AG04449 (cell line): ENCODE results near the gene SAMD14.

ENCODE experiments used
- CTCF ChIA-PET: fragments of 350-600 bp; formaldehyde crosslinking; extraction: SDS; loops from one replicate; lab custom pipeline; 2021; ENCODE audit warnings: antibody characterized with exemption; lab: Yijun Ruan, JAX
- POLR2A ChIA-PET: fragments of 400-600, 350-600 bp; formaldehyde crosslinking; extraction: SDS; loops from one replicate; lab custom pipeline; 2020; ENCODE audit warnings: antibody characterized with exemption, inconsistent platforms; lab: Yijun Ruan, JAX
- DNase-seq: peaks from one replicate; pipeline ENCODE4 v3.0.0-alpha.2; 2010; ENCODE audit warnings: low read depth, low spot score
- H3K4me3 ChIP-seq: 2 replicates; pipeline ENCODE4 v1.5.1; 2011; ENCODE audit warnings: low read depth, mild to moderate bottlenecking, control low read depth, low read length
- TF ChIP-seq, protein P1 (sequence below): IDR thresholded peaks from one replicate; pipeline ENCODE4 v1.5.1; 2011; ENCODE audit warnings: mild to moderate bottlenecking, moderate library complexity, low read length, control low read depth, inconsistent platforms; ENCODE audit not compliant: insufficient read depth; ENCODE audit errors: missing control alignments

SAMD14 gene

DNA sequence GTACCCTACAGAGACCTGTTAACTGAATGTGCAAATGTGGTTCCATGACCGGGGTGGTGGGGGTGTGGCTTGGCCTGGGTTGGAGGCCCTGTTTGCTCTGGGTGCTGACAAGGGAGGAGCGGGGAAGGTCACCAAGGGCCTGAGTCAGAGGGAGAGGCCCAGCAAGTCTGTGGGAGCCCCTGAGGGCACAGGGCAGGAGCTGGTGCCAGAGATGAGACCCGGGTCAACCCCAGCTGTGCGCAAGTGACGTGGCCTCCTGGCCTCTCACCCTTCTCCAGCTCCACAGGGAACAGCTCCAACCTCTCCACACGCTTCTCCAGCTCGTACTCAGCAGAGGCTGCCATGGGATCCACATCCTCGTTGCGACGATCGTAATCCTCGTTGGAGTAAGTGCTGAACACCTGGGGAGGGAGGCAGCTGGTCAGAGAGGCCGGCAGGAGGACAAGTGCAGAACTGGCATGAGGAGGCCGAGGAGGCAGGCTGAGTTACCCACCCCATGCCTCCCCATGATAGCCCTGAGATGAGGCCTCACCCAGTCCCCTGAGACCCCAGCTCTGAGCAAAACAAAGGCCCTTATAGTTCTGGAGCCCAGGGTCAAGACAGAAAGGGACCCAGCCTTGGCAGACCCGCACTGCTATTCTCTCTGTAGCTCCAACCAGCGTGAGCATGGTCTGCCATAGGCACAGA is 15.0 kb upstream of the SAMD14 start:
- CTCF ChIA-PET, result interaction anchor here (0.7 to 8.9 kb wide), 9 partner anchors 8 to 151 kb away, joined by 3 to 77 read pairs (median 6); partner anchors contain the start of genes PDK2 and SAMD14
- TF ChIP-seq, protein P1, sequence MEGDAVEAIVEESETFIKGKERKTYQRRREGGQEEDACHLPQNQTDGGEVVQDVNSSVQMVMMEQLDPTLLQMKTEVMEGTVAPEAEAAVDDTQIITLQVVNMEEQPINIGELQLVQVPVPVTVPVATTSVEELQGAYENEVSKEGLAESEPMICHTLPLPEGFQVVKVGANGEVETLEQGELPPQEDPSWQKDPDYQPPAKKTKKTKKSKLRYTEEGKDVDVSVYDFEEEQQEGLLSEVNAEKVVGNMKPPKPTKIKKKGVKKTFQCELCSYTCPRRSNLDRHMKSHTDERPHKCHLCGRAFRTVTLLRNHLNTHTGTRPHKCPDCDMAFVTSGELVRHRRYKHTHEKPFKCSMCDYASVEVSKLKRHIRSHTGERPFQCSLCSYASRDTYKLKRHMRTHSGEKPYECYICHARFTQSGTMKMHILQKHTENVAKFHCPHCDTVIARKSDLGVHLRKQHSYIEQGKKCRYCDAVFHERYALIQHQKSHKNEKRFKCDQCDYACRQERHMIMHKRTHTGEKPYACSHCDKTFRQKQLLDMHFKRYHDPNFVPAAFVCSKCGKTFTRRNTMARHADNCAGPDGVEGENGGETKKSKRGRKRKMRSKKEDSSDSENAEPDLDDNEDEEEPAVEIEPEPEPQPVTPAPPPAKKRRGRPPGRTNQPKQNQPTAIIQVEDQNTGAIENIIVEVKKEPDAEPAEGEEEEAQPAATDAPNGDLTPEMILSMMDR, result no peak
- POLR2A ChIA-PET, result interaction anchor here (0.9 kb wide), 1 partner anchor 9 kb away, joined by 4 read pairs; no protein-coding TSS in a partner anchor
- no peak for DNase-seq
- no peak overlapping the region for H3K4me3 ChIP-seq

DNA sequence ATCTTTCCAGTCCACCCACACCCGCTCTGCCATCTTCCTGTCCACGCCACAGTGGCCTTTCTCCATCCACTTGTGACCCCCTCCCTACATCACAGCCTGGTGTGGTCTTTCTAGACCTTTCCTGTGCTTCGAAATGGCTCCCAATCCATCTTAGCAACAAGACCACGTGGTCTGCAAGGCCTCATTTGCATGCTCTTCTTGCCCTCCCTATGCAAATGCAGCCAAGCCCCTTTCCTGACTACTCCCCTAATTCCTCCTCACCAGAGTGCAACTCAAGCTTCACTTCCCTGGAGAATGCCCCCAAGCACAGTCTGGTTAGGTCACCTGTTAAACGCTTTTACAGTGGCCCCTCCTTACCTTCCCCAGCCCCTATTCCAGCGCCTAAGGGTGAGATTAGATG is 14.4 kb upstream of the SAMD14 start:
- TF ChIP-seq, protein P1, result no peak
- ChIA-PET POLR2A (interaction anchor here (0.9 kb wide), 1 partner anchor 8 kb away, joined by 4 read pairs; no protein-coding TSS in a partner anchor), CTCF (interaction anchor here (0.6 to 8.9 kb wide), 6 partner anchors 8 to 151 kb away, joined by 3 to 77 read pairs (median 5); partner anchors contain the start of gene SAMD14)
- no peak overlapping the region for H3K4me3 ChIP-seq
- DNase-seq, result no peak

DNA sequence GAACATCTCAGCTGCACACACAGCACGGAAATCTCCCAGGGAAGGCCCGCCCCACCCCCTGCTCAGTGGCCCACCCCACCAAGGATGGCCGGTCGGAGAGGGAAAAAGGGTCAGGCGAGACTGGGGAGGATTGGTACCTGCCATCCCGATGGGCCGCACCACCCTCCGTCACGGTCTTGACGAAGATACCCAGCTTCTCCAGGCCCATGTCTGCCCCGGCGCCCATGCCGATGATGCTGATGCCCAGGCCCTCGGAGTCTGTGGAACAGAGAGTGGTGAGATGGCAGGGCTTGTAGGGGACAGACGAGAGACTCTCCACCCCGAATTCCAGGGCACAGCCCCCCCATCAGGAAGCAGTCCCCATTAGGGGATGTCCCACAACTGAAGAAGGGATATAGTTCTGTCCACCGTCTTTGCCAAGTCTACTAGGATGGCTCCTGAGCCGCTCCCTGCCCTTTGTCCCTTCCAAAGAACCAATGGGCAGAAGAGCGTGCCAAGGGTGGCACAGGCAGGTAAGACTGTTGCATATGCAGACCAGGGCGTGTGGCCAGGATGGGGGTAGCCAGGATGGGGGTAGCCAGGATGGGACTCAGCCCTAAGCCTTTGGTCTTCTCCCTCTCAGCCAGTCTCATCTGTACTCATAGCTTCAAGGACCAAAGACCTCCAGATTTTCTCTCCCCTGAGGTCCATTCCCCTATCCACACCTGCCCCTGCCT is 13.7 kb upstream of the SAMD14 start:
- TF ChIP-seq, protein P1, result no peak
- ChIA-PET POLR2A (no interaction called here), CTCF (interaction anchor here (0.6 to 6.6 kb wide), 7 partner anchors 8 to 49 kb away, joined by 3 to 40 read pairs (median 4); no protein-coding TSS in a partner anchor)
- H3K4me3 ChIP-seq, result no peak overlapping the region
- DNase-seq, result no peak

DNA sequence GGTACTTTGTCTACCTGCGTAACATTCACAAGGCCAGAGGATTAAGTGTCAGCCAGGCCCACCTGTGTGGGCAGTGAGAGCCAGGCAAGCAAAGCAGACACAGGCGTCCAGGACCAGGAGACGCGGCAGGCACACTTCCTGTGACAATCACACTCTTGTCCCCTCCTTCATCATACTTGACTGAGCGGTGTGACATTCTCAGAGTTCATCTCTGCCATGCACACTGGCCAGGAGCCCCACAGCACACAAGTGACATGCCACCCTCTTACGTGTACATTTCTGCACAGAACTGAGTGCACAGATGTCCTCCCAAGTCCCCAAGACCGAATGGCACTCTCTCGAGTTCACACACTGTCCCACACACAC is 11.8 kb upstream of the SAMD14 start:
- ChIA-PET CTCF (interaction anchor here (0.9 to 10.1 kb wide), 8 partner anchors 10 to 152 kb away, joined by 3 to 147 read pairs (median 38); partner anchors contain the start of genes PPP1R9B and SGCA), POLR2A (interaction anchor here (0.7 kb wide), 1 partner anchor 10 kb away, joined by 3 read pairs; no protein-coding TSS in a partner anchor)
- TF ChIP-seq, protein P1, result no peak

DNA sequence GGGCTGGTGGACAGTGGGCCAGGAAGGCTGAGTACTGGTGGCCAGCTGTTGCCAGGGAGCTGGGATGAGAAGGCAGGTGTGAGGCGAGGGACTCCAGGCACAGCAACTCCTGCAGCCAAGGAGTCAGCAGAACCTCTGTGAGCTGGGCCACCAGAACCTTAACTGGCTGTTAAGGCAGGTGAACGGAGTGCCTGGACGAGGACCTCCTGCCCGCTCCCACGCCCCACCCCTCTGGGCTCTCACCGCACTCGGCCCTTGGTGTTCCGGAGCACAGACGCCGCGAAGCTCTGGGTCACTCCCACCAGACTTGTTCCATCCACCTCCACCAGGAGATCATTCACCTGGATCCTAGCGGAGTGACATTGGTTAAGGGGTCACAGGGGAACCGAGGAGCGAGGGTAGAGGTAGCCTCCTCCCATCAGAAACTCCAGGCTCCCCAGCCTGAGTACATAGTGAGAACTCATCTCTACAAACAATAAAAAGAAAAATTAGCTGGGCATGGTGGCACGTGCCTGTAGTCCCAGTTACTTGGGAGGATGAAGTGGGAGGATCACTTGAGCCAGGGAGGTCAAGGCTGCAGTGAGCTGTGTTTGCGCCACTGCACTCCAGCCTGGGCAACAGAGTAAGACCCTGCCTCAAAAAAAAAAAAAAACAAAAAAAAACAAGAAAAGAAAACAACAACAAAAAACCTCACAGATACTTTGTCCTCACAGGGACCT is 11.2 kb upstream of the SAMD14 start:
- no peak for DNase-seq
- H3K4me3 ChIP-seq, result no peak overlapping the region
- ChIA-PET CTCF (interaction anchor here (0.9 to 10.1 kb wide), 13 partner anchors 10 to 188 kb away, joined by 3 to 147 read pairs (median 18); partner anchors contain the start of genes PPP1R9B and SGCA), POLR2A (no interaction called here)
- TF ChIP-seq, protein P1, result no peak

More for the DNA sequence above, 11.8 kb upstream of the SAMD14 start:
- no peak overlapping the region for H3K4me3 ChIP-seq
- DNase-seq, result no peak
